NOMO-1 treated with dmso at 0.1 percent for 144 hours (cell line): ENCODE data around the gene FAM120B.

Source experiments
- DNase-seq: peaks from one replicate; lab custom pipeline; 2025; ENCODE audit not compliant: unreplicated experiment; lab: John Stamatoyannopoulos, UW

The FAM120B gene

GRCh38 chr6:170416959-170417606 is 110.5 kb downstream of the FAM120B start:
- DNase-seq = no peak

GRCh38 chr6:170417881-170418280 is 111.3 kb downstream of the FAM120B start:
- no peak for DNase-seq

DNA sequence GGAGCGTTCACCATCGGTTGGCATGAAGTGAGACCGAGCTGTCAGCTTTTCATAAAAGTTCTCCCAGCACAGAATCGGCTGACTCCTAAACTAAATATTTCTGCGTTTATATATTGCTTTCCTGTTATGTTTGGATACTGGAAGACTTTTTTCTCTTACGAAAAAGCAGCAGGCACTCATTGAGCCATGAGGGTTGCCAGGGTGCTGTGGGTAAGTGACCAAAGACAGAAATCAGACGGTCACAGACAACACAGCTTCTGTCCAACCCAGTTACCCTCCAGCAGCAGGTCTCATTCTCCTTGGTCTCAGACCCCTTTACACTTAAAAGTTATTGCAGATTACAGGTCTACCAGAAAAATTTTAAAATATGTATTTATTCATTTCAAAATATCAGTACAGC is 113.7 kb downstream of the FAM120B start:
- DNase-seq = no peak

- DNase-seq = no peak
These were observed 114.5 kb downstream of the FAM120B start for GRCh38 chr6:170420791-170421776.

DNA sequence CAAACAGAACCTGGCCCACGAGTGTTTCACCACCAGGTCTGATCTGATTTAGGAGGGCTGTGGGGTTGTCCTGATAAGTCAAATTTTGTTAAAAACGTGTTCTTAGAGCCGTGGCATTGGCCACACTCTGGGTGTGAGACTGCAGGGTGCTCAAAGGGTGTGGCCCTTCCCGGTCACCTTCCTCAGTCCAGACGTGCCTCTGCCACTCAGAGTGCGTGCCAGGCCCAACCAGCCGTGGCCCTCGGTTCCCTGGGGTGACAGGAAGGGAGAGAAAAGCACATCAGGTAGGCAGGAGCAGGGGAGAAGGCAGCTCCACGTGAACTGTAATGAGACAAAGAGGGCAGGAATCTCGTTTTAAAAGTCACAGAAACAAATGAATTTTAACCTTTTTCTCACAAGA is 115.4 kb downstream of the FAM120B start:
- no peak for DNase-seq

GRCh38 chr6:170423030-170423429 is 116.5 kb downstream of the FAM120B start:
- DNase-seq = no peak

DNA sequence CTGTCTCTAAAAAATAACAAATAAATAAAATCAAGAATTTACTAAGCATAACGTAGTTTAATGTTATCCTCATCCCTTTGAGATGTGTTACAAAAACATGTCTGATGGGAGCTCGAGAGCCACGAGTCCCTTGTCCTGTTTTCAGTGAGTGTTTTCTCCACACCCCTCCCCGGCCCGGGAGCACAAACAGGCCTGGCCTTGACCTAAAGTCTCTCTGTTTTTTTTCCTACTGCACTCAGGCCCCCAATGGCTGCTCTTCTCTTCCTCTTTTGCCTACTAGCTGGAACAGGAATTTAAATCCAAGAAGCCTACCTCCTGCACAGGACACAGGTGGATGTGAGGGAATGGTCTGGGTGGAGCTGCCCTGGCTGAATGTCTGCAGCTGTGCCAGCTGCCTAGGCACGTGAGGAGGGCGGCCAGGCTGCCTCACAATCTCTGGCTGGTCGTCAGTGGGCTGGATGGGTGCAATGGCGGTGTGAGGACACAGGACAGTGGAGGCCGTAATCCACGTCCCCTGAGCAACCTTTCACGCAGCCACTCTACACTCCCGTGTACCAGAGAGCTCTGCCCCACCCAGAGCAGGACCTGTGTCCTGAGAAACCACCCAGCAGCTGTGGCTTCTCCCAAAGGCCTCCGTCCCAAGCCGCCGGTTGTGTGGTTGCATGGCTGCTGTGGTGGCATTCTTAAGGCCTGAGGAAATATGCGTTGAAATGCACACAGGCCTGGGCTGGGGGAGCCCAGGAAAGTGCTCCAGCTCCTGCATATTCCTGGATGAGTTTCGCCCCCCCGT is 117.5 kb downstream of the FAM120B start:
- no peak for DNase-seq

DNA sequence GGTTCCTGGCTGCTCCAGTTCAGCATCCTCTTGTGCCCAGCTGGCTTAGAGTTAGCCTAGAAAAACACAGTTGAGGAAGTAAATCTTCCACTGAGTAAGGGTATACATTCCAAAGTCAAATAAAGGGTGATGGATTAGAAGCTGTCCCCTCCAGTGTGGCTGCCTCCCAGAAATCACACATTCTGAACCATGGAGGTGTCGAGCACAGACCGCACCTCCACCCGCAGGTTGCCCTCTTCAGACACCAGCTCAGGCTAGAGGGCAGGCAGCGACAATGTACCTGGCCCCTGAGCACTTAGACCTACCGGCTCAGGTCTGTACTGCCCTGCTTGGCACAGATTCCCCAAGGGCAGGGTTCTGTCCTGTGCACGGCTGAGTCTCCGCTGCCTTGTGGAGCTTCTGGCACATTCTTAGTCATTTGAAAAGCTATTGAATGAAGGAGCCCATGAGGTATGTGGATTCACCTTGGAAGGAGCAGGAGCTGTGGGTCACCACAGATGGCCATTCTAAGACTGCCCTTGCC is 118.1 kb downstream of the FAM120B start:
- DNase-seq = no peak

- DNase-seq = no peak
These were observed 122.9 kb downstream of the FAM120B start for GRCh38 chr6:170429450-170429849.

- no peak for DNase-seq
These were observed 126.9 kb downstream of the FAM120B start for GRCh38 chr6:170433163-170434116.

GRCh38 chr6:170434117-170434820 is 127.7 kb downstream of the FAM120B start:
- no peak for DNase-seq

GRCh38 chr6:170434821-170435155 is 128.2 kb downstream of the FAM120B start:
- no peak for DNase-seq

- DNase-seq = no peak
These were observed 129.2 kb downstream of the FAM120B start for GRCh38 chr6:170435766-170436165.

GRCh38 chr6:170436209-170436809 is 129.8 kb downstream of the FAM120B start:
- no peak for DNase-seq

DNA sequence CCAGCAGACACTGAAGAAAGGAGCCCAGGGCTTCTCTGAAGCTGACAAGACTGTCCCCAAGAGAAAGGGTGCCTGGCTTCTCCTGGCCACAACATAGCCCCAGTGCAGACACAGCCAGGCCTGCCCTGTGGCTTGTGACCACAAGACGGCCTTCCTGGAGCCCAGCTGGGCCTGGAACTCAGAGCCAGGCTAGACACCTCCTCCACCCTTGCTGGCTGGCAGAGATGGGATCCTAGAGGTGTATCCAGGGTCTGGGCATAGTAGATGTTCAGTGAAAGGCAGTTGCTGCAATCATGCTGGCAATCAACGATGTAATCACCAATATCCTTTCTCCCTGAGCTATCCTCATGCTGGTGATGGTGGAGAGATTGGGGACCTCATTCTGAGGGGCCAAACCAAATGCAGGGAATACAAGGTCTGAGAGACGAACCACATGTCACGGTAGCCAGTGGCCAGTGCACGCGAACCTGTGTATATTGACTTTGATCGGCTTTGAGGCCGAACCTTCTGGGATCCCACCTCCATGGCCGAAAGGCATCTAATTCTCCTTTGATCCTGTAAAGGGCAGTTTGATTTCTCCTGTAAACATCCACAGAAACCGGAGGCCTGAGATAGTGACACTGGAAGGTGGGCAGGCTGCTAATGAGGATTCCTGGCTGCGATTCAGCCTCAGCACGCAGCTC is 131.3 kb downstream of the FAM120B start:
- no peak for DNase-seq

GRCh38 chr6:170438402-170438753 is 131.8 kb downstream of the FAM120B start:
- DNase-seq = no peak

- no peak for DNase-seq
These were observed 132.3 kb downstream of the FAM120B start for GRCh38 chr6:170438861-170439260.
